HG02759 (cell line): ENCODE results near the gene CANT1.
"Not testable (repeated sequence)": the region's sequence is repeated elsewhere in the genome, so short reads cannot be mapped to it uniquely, and the experiment has no call there.

Experiments
- ATAC-seq: cut with Tn5 transposase; IDR thresholded peaks from one replicate; pipeline ENCODE4 v1.9.1; 2021; ENCODE audit warnings: mild to moderate bottlenecking, moderate library complexity; ENCODE audit not compliant: unreplicated experiment

CANT1 gene

GRCh38 chr17:78977997-78978973 lies 31.3 kb downstream of the CANT1 start:
- no peak for ATAC-seq

- no peak for ATAC-seq
Measured at GRCh38 chr17:78977681-78977943, 32.0 kb downstream of the CANT1 start.

- no peak for ATAC-seq
Measured at GRCh38 chr17:78976907-78977680, 32.5 kb downstream of the CANT1 start.

- no peak for ATAC-seq
Measured at GRCh38 chr17:78974635-78975591, 34.7 kb downstream of the CANT1 start.

GRCh38 chr17:78973792-78974520 lies 35.6 kb downstream of the CANT1 start:
- ATAC-seq: no peak

GRCh38 chr17:78973196-78973595 lies 36.4 kb downstream of the CANT1 start:
- ATAC-seq: no peak

- no peak for ATAC-seq
Measured at GRCh38 chr17:78972507-78973105, 37.0 kb downstream of the CANT1 start.

GRCh38 chr17:78971756-78972506 lies 37.6 kb downstream of the CANT1 start:
- ATAC-seq: no peak

- ATAC-seq: no peak
Measured at GRCh38 chr17:78970834-78971755, 38.5 kb downstream of the CANT1 start.

- ATAC-seq: no peak
Measured at GRCh38 chr17:78969865-78970264, 39.7 kb downstream of the CANT1 start.

GRCh38 chr17:78967782-78968362 lies 41.7 kb downstream of the CANT1 start:
- no peak for ATAC-seq

- no peak for ATAC-seq
Measured at GRCh38 chr17:78966910-78967600, 42.5 kb downstream of the CANT1 start.

- no peak for ATAC-seq
Measured at GRCh38 chr17:78966123-78966813, 43.3 kb downstream of the CANT1 start.

GRCh38 chr17:78965491-78965924 lies 44.1 kb downstream of the CANT1 start:
- ATAC-seq: no peak

- no peak for ATAC-seq
Measured at GRCh38 chr17:78963378-78963777, 46.2 kb downstream of the CANT1 start.

- ATAC-seq: not testable (repeated sequence)
Measured at GRCh38 chr17:78962984-78963348, 46.6 kb downstream of the CANT1 start.
